ENCODE measurements around the gene PFDN4.

Gene PFDN4

DNA sequence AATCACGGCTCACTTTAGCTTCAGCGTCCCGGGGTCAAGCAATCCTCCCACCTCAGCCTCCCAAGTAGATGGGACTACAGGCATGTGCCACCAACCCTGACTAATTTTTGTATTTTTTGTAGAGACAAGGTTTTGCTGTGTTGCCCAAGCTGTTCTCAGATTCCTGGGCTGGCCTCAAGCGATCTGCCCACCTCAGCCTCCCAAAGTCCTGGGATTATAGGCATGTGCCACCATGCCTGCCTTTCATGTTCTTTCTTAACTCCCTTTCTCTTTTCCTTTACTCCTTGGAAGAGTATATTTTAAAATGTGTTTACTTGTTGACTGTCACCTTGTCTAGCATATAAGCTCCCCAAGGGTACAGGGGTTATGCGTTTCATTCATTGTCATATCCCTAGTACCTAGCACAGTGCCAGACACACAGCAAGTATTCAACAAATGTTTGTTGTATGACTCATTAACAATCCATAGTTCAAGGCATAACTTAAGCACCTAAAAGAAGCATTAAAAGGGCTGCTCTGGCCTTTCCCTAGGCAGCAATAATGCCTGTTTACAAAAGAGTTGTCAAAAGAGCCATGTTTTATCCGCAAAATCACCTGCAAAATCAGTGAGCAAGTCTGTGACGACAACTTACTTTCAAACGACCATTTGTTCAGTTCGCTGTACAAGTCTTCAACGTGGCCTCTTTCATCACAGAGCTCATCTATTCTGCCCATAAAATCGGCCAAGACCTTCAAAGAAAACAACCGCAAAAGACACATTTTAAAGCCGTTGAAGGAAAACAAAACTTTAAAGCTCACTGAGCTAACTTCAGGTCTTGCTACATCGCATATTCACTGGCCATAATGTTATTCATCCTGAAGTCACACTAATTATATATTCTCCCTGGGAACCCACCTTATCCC lies 38.7 kb upstream of the PFDN4 start:
- no peak overlapping the region for H3K4me3 ChIP-seq (ENCODE audit: low read depth, low read length)
- TF ChIP-seq, protein P1, sequence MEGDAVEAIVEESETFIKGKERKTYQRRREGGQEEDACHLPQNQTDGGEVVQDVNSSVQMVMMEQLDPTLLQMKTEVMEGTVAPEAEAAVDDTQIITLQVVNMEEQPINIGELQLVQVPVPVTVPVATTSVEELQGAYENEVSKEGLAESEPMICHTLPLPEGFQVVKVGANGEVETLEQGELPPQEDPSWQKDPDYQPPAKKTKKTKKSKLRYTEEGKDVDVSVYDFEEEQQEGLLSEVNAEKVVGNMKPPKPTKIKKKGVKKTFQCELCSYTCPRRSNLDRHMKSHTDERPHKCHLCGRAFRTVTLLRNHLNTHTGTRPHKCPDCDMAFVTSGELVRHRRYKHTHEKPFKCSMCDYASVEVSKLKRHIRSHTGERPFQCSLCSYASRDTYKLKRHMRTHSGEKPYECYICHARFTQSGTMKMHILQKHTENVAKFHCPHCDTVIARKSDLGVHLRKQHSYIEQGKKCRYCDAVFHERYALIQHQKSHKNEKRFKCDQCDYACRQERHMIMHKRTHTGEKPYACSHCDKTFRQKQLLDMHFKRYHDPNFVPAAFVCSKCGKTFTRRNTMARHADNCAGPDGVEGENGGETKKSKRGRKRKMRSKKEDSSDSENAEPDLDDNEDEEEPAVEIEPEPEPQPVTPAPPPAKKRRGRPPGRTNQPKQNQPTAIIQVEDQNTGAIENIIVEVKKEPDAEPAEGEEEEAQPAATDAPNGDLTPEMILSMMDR (IDR thresholded peaks at IDR 0.05; ENCODE audit: low read depth, low read length): no peak
- peak; percentile 26 for DNase-seq (ENCODE audit: low read depth, low spot score)
- in situ Hi-C loops (cut with HindIII; ENCODE audit: low sequenced_read_pairs): no loop called here

DNA sequence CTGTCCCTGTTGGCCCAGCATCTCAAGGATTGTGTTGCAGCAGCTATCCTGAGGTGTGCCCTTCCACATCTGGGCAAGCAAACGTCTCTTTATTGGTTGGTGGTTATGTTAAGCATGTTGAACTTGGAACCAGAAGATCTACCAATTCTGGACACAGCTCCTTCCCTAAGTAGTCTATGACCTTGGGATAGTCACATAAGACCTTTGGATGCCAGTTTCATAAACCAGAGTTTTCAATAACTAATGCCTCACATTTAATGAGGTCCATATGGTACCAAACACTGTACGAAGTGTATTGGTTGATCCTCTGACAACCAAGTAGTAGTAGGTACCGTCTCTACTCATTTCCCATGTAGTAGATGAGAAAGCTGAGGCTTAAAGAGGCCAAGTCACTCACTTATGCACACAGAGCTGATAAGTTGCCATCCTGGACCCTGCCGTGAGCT lies 37.8 kb upstream of the PFDN4 start:
- no peak overlapping the region for H3K4me3 ChIP-seq (ENCODE audit: low read depth, low read length)
- TF ChIP-seq, protein P1 (IDR thresholded peaks at IDR 0.05; ENCODE audit: low read depth, low read length): no peak
- in situ Hi-C loops (cut with HindIII; ENCODE audit: low sequenced_read_pairs): no loop called here
- no peak for DNase-seq (ENCODE audit: low read depth, low spot score)

DNA sequence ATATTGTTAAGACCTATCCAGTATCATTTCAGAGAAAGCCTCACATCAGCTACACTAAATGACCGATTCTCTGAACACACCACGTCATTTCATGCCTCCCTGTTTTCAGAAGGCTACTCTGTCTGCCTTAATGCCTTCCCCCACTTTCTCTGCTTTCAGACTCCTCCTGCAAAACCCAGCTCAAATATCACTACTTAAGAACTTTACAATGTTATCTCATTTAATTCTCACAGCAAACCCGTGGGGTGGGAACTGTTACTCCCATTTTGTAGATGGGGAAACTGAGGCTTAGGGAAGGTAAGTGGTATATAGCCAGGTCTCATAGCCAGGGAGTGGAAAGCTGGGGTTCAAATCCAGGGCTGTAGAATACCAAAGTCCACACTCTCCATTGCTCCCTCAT lies 36.9 kb upstream of the PFDN4 start:
- TF ChIP-seq, protein P1 (IDR thresholded peaks at IDR 0.05; ENCODE audit: low read depth, low read length): no peak
- no peak overlapping the region for H3K4me3 ChIP-seq (ENCODE audit: low read depth, low read length)
- no peak for DNase-seq (ENCODE audit: low read depth, low spot score)
- in situ Hi-C loops (cut with HindIII; ENCODE audit: low sequenced_read_pairs): no loop called here

DNA sequence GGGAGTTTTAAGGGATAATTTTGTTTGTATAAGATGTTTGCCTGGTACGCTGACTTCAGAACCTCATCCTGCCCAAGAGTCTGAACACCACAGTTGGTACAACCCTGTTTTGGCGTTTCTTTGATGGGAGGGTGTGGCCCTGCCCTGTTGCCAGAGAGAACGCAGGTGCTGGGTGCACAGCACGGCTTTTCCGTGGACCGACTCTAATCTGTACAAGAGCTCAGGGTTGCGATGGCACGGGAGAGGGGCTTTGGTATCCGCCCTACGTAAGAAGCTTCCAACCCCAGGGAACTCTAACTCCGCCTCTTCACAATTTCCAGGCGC lies 35.4 kb upstream of the PFDN4 start:
- no peak overlapping the region for H3K4me3 ChIP-seq (ENCODE audit: low read depth, low read length)
- DNase-seq (ENCODE audit: low read depth, low spot score): no peak
- TF ChIP-seq, protein P1 (IDR thresholded peaks at IDR 0.05; ENCODE audit: low read depth, low read length): no peak
- in situ Hi-C loops (cut with HindIII; ENCODE audit: low sequenced_read_pairs): no loop called here

DNA sequence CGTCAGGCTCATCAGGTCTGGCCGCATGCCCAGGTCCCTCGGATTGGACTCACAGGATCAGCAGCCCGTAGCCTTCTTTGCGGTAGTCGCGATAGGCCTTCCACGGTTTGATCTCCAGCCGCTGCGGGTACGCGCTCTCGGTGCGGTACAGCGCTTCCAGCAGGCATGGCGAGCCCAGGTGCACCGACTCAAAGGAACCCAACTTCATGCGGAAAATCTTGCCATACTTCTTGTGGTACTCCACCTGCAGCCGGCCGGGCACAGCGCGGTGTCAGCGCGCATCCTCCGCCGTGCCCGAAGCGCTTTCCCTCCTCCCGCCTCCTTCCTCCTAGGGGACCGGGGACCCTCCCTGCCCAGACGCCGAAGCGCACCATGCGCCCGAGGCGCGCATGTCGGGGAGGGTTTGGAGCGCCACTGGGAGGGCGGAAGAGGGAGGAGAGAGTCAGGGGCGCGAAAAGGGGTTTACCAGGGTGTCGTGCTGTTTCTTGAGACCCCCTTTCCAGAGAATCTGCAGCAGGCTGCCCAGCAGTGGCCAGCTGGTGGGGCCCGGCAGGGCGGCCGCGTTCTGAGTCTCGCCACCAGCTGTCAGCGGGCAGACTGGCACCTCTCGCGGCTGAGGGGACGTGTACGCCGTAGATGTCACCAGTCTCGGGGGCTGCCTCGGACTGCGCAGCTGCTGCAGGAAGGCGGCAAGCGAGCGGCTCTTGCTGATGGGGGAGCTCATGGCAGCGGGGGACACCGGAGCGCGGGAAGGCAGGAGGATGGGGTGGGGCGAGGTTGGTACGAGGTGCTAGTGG lies 34.8 kb upstream of the PFDN4 start:
- in situ Hi-C loops (cut with HindIII; ENCODE audit: low sequenced_read_pairs): no loop called here
- TF ChIP-seq, protein P1 (IDR thresholded peaks at IDR 0.05; ENCODE audit: low read depth, low read length): no peak
- DNase-seq (ENCODE audit: low read depth, low spot score): peak; percentile 24
- H3K4me3 ChIP-seq (ENCODE audit: low read depth, low read length): no peak overlapping the region

DNA sequence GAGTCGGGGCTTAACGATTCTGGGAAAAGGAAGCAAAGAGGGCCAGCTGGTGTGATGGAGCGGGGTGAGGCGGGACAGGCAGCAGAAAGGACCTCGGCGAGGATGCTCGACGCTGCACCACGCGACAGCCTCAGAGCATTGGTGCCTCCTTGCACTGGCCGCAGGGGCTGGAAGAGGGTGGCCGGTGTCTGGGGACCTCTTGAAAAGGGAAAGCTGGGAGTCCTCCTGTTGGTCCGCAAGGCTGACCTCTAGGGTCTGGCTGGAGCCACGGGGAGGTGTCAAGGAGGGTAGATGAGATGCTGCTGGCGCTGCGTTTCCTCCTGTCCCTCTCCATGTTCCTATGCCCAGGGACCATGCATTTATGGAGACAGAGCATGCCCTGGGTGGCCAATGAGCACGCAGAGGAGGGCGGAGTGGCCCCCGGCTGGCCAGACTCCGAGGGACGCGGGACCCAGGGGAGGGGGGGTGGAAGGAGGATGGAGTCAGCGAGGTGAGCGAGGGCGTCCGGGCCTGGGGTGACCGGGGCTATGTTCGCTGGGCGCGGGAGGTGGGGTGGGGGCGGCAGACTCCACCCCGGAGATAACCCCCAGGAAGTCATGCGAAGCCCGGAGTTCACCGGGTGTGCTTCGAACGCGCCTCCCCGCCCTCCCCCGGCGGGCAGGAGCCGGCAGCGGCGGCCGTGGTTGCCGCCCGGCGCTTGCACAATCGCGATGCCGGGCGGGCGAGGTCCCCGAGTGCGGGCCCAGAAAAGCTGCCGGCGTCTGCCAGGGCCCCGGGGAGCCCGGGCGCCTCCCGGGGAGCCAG lies 34.0 kb upstream of the PFDN4 start, which contains the start of gene CYP24A1:
TSS of gene CYP24A1 (minus strand) at position 334 of the 804 bp plus-strand sequence. CDS start 407 bp downstream, outside the sequence.
- in situ Hi-C loops (cut with HindIII; ENCODE audit: low sequenced_read_pairs): no loop called here
- TF ChIP-seq, protein P1 (IDR thresholded peaks at IDR 0.05; ENCODE audit: low read depth, low read length): no peak
- H3K4me3 ChIP-seq (ENCODE audit: low read depth, low read length): no peak within 1 kb of the TSS
- DNase-seq (ENCODE audit: low read depth, low spot score): no peak

Data from astrocyte of the spinal cord (primary cell).